ENCODE measurements around the gene MED23. TPM values are rescaled to one million over a fixed set of nuclear protein-coding genes. Genes with fewer than 3 reads are reported as not detected.
"Not testable (repeated sequence)": the region's sequence is repeated elsewhere in the genome, so short reads cannot be mapped to it uniquely, and the experiment has no call there.

The MED23 gene
- total and polyA plus RNA-seq, 2 donors = 11.2 to 66.9 TPM

DNA sequence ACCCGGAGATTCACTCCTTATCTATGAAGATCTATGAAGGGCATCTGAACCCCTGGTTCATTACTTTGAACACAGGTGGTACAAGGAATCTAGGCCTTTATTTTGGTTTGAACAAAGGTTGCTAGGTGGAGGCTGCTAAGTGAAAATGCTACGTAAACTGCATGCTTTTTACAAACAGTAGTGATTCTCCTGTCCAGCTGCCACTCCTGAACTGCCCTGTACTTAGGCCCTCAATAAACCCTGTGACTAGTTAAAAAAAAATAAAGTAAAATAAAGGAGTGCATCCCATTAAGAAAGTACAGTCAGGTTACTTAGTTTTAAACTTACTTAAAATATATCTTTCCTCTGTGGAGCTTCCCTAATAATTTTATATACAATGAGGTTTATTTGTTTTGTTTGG lies 82.7 kb downstream of the MED23 start:
- H3K4me1 ChIP-seq (ENCODE audit: insufficient read depth) = no peaks in the 10 kb centered on the region
- 49% methylated on average over 2 of the region's 2 CpGs for WGBS
- no peak for DNase-seq (ENCODE audit: extremely low spot score)
- no peak overlapping the region for H3K27ac ChIP-seq (ENCODE audit: low read depth)
- no peaks in the 10 kb centered on the region for H3K36me3 ChIP-seq (ENCODE audit: insufficient read depth)
- H3K4me3 ChIP-seq (ENCODE audit: low read depth, low read length) = no peak overlapping the region

DNA sequence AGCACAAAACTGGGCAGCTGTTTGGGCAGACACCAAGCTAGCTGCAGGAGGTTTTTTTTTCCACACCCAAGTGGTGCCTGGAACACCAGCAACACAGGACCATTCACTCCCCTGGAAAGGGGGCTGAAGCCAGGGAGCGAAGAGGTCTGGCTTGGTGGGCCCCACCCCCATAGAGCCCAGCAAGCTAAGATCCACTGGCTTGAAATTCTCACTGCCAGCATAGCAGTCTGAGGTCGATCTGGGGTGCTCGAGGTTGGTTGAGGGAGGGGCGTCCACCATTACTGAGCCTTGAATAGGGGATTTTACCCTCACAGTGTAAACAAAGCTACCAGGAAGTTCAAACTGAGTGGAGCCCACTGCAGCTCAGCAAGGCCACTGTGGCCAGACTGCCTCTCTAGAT lies 89.4 kb downstream of the MED23 start:
- not testable (repeated sequence) for H3K4me3 ChIP-seq (ENCODE audit: low read depth, low read length); H3K27ac ChIP-seq (ENCODE audit: low read depth)
- 76% methylated on average over 4 of the region's 4 CpGs for WGBS

DNA sequence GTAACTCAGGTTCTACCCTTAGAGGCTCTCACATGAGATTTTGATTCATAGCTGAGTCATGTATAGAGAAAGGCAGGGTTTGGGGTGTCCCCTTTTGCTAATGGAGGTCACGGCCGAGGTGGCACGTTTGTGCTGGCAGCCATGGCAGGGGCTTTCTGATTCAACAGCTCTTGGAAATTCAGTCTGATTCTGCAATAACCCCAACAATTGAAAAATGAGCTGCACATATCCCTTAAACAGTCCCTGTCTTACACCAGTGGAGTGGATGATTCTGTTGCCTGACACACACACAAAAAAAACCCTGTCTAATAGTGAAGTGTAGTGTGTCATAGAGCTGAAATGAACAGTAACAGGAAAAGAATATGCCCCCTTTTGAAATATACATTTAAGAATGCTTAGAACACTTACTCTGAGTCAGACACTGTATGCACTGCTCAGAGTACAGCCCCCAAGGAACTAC lies 95.4 kb downstream of the MED23 start:
- 77% methylated on average over 3 of the region's 3 CpGs for WGBS
- H3K36me3 ChIP-seq (ENCODE audit: insufficient read depth) = no peaks in the 10 kb centered on the region
- H3K4me3 ChIP-seq (ENCODE audit: low read depth, low read length) = no peak overlapping the region
- no peak overlapping the region for H3K27ac ChIP-seq (ENCODE audit: low read depth)
- H3K4me1 ChIP-seq (ENCODE audit: insufficient read depth) = no peaks in the 10 kb centered on the region
- DNase-seq (ENCODE audit: extremely low spot score) = no peak

More for the DNA sequence above, 89.4 kb downstream of the MED23 start:
- H3K4me1 ChIP-seq (ENCODE audit: insufficient read depth); H3K36me3 ChIP-seq (ENCODE audit: insufficient read depth); DNase-seq (ENCODE audit: extremely low spot score): not testable (repeated sequence)

DNA sequence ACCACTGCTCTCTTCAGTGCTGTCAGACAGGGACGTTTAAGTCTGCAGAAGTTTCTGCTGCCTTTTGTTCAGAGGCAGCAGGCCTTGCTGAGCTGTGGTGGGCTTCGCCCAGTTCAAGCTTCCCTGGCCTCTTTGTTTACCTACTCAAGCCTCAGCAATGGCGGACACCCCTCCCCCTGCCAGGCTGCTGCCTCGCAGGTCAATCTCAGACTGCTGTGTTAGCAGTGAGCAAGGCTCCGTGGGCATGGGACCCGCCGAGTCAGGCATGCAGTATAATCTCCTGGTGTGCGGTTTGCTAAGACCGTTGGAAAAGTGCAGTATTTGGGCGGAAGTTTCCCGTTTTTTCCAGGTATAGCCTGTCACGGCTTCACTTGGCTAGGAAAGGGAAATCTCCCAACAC lies 96.4 kb downstream of the MED23 start:
- 75% methylated on average over 12 of the region's 12 CpGs for WGBS
- H3K27ac ChIP-seq (ENCODE audit: low read depth); DNase-seq (ENCODE audit: extremely low spot score); H3K4me3 ChIP-seq (ENCODE audit: low read depth, low read length); H3K4me1 ChIP-seq (ENCODE audit: insufficient read depth); H3K36me3 ChIP-seq (ENCODE audit: insufficient read depth): not testable (repeated sequence)

DNA sequence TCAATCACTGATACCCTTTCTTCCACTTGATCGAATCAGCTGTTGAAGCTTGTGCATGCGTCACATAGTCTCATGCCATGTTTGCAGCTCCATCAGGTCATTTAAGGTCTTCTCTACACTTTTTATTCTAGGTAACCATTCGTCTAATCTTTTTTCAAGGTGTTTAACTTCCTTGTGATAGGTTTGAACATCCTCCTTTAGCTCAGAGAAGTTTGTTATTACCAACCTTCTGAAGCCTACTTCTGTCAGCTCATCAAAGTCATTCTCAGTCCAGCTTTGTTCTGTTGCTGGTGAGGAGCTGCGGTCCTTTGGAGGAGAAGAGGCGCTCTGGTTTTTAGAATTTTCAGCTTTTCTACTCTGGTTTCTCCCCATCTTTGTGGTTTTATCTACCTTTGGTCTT lies 97.1 kb downstream of the MED23 start:
- not testable (repeated sequence) for H3K27ac ChIP-seq (ENCODE audit: low read depth); DNase-seq (ENCODE audit: extremely low spot score); H3K36me3 ChIP-seq (ENCODE audit: insufficient read depth); H3K4me3 ChIP-seq (ENCODE audit: low read depth, low read length); H3K4me1 ChIP-seq (ENCODE audit: insufficient read depth)
- 81% methylated on average over 5 of the region's 5 CpGs for WGBS

DNA sequence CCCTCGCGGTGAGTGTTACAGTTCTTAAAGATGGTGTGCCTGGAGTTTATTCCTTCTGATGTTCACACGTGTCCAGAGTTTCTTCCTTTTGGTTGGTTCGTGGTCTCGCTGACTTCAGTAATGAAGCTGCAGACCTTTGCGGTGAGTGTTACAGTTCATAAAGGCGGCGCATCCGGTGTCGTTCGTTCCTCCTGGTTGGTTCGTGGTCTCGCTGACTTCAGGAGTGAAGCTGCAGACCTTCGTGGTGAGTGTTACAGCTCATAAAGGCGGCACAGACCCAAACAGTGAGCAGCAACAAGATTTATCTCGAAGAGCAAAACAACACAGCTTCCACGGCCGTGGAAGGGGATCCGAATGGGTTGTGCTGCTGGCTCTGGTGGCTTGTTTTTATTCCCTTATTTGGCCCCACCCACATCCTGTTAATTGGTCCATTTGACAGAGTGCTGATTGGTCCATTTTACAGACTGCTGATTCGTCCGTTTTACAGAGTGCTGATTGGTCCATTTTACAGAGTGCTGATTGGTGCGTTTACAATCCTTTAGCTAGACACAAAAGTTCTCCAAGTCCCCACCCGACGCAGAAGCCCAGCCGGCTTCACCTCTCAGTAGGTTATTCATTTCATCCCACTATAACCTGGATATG lies 103.2 kb downstream of the MED23 start:
- no peak overlapping the region for H3K4me3 ChIP-seq (ENCODE audit: low read depth, low read length)
- no peak overlapping the region for H3K27ac ChIP-seq (ENCODE audit: low read depth)
- no peaks in the 10 kb centered on the region for H3K4me1 ChIP-seq (ENCODE audit: insufficient read depth)
- no peaks in the 10 kb centered on the region for H3K36me3 ChIP-seq (ENCODE audit: insufficient read depth)
- 88% methylated on average over 25 of the region's 25 CpGs for WGBS
- no peak for DNase-seq (ENCODE audit: extremely low spot score)

DNA sequence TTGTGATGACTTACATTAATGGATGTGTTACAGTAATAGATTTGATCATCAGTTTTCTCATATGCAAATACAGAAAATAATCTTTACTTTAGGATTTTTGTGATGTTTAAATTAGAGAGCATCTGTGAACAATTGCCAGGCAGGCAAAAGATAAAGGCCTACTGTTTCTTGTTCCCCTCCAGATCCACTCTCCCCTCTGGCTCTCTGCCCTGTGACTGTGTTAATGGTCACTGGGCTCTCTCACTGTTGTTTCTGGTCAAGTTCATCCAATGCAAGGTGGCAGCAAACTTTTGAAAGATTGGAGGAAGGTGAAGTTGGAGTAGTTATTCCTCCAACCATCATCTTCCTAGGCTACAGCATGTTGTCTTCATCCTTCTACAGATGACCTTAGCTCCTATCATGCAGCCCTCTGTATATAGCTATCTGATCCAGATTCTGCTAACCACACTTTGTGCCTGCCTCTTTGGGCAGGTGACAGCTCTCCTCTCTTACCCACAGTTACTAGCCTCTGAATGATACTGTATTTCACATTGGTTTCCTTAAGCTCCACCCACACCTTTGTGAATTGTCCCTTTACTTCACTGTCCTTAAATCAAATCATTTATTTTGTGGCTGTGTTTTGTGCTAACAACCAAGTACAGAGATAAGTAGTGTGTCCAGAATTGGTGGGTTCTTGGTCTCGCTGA lies 103.9 kb downstream of the MED23 start:
- no peaks in the 10 kb centered on the region for H3K4me1 ChIP-seq (ENCODE audit: insufficient read depth)
- H3K27ac ChIP-seq (ENCODE audit: low read depth) = no peak overlapping the region
- no peak for DNase-seq (ENCODE audit: extremely low spot score)
- WGBS = 90% methylated on average over 1 of the region's 1 CpG
- H3K4me3 ChIP-seq (ENCODE audit: low read depth, low read length) = no peak overlapping the region
- H3K36me3 ChIP-seq (ENCODE audit: insufficient read depth) = no peaks in the 10 kb centered on the region

Small RNA genes lying within 50 kb of the gene (small RNA-seq; reads per million reads assigned to genes)
- gene RNU4-18P = not detected

Other genes starting within 250 kb of the MED23 start
- 1.1 TPM for gene ARG1, start 55.0 kb downstream of the MED23 start, total RNA-seq
- gene ARG1, start 55.0 kb downstream of the MED23 start, polyA plus RNA-seq = 0.53 TPM
- 2.4 TPM for gene ENPP3, start 9.1 kb upstream of the MED23 start, total RNA-seq
- gene ENPP3, start 9.1 kb upstream of the MED23 start, polyA plus RNA-seq = 0.43 TPM
- gene OR2A4, start 73.2 kb upstream of the MED23 start, total RNA-seq = not detected
- gene OR2A4, start 73.2 kb upstream of the MED23 start, polyA plus RNA-seq = not detected
- gene CTAGE9, start 82.8 kb upstream of the MED23 start, total RNA-seq = not detected
- not detected for gene CTAGE9, start 82.8 kb upstream of the MED23 start, polyA plus RNA-seq
- gene ENPP1, start 179.8 kb upstream of the MED23 start, total RNA-seq = 45.3 TPM
- 3.8 TPM for gene ENPP1, start 179.8 kb upstream of the MED23 start, polyA plus RNA-seq

Data from urinary bladder (tissue), 4 donors.